ENCODE measurements around the gene CCDC172.

Gene CCDC172

GRCh38 chr10:116421815-116422214, 97.6 kb downstream of the CCDC172 start:
- Histone ChIP-seq H3K27ac (ENCODE audit: low read depth in 2 of 2, low read length in 2 of 2) (no peak overlapping the region), H3K27me3 (ENCODE audit: control insufficient read depth in 2 of 2, insufficient read depth in 2 of 2, low read length in 2 of 2) (peaks cover 0 to 3% of the 10 kb centered on the region in 2 donors), H3K9me3 (ENCODE audit: control insufficient read depth in 2 of 2, low read length in 2 of 2) (no peaks in the 10 kb centered on the region), H3K36me3 (ENCODE audit: control insufficient read depth in 2 of 2, insufficient read depth in 2 of 2, low read length in 2 of 2) (no peaks in the 10 kb centered on the region), H3K4me3 (ENCODE audit: low read length in 2 of 2) (no peak overlapping the region), H3K9ac (ENCODE audit: low read depth in 1 of 2, low read length in 2 of 2) (no peak overlapping the region), H3K4me1 (ENCODE audit: control insufficient read depth in 2 of 2, insufficient read depth in 2 of 2, low read length in 2 of 2) (no peaks in the 10 kb centered on the region)

GRCh38 chr10:116427671-116428070, 103.4 kb downstream of the CCDC172 start, which contains the start of gene PNLIPRP3:
TSS of gene PNLIPRP3 (plus strand) at chr10:116427847. CDS start at chr10:116428013, 166 bp downstream.
- Histone ChIP-seq H3K4me3 (ENCODE audit: low read length in 2 of 2) (no peak within 1 kb of the TSS), H3K36me3 (ENCODE audit: control insufficient read depth in 2 of 2, insufficient read depth in 2 of 2, low read length in 2 of 2) (no peaks in the 10 kb centered on the region), H3K4me1 (ENCODE audit: control insufficient read depth in 2 of 2, insufficient read depth in 2 of 2, low read length in 2 of 2) (no peaks in the 10 kb centered on the region), H3K27ac (ENCODE audit: low read depth in 2 of 2, low read length in 2 of 2) (no peak within 1 kb of the TSS), H3K9ac (ENCODE audit: low read depth in 1 of 2, low read length in 2 of 2) (no peak within 1 kb of the TSS), H3K9me3 (ENCODE audit: control insufficient read depth in 2 of 2, low read length in 2 of 2) (no peaks in the 10 kb centered on the region), H3K27me3 (ENCODE audit: control insufficient read depth in 2 of 2, insufficient read depth in 2 of 2, low read length in 2 of 2) (peaks cover 0 to 7% of the 10 kb centered on the region in 2 donors)

GRCh38 chr10:116429288-116429977, 105.2 kb downstream of the CCDC172 start:
- no peaks in the 10 kb centered on the region for H3K9me3 ChIP-seq (ENCODE audit: control insufficient read depth in 2 of 2, low read length in 2 of 2)
- no peak overlapping the region for H3K9ac ChIP-seq (ENCODE audit: low read depth in 1 of 2, low read length in 2 of 2)
- peaks cover 0 to 4% of the 10 kb centered on the region in 2 donors for H3K27me3 ChIP-seq (ENCODE audit: control insufficient read depth in 2 of 2, insufficient read depth in 2 of 2, low read length in 2 of 2)
- H3K27ac ChIP-seq (ENCODE audit: low read depth in 2 of 2, low read length in 2 of 2) = no peak overlapping the region
- H3K4me3 ChIP-seq (ENCODE audit: low read length in 2 of 2) = no peak overlapping the region
- H3K4me1 ChIP-seq (ENCODE audit: control insufficient read depth in 2 of 2, insufficient read depth in 2 of 2, low read length in 2 of 2) = no peaks in the 10 kb centered on the region
- no peaks in the 10 kb centered on the region for H3K36me3 ChIP-seq (ENCODE audit: control insufficient read depth in 2 of 2, insufficient read depth in 2 of 2, low read length in 2 of 2)
